ENCODE data around the gene RYR3. TPM values are rescaled to one million over a fixed set of nuclear protein-coding genes. Genes with fewer than 3 reads are reported as not detected.

The RYR3 gene
- total and polyA plus RNA-seq, 2 donors (not counting 1 experiment from before 2014, with no cell fraction given), result not detected

- Mint-ChIP-seq H3K4me1 (no peaks in the 10 kb centered on the region), H3K27me3 (peaks cover 8% of the 10 kb centered on the region), H3K4me3 (no peak overlapping the region), H3K27ac (no peak overlapping the region), H3K9me3 (ENCODE audit: insufficient read depth) (no peaks in the 10 kb centered on the region)
- ChIA-PET CTCF (no interaction called here), POLR2A (no interaction called here)
- DNase-seq (no peak), ATAC-seq (ENCODE audit: low read depth) (no peak)
- intact Hi-C loops (cut with micrococcal nuclease), result no loop called here
- no peaks in the 10 kb centered on the region for H3K4me1 ChIP-seq (ENCODE audit: control insufficient read depth in 2 of 2, insufficient read depth in 2 of 2, low read length in 2 of 2)
- no peaks in the 10 kb centered on the region for H4K20me1 ChIP-seq (ENCODE audit: control insufficient read depth, insufficient read depth, low read length, poor library complexity, severe bottlenecking)
- TF ChIP-seq EZH2 (IDR thresholded peaks at IDR 0.05; ENCODE audit: borderline replicate concordance, insufficient read depth, low read depth, low read length, poor library complexity, severe bottlenecking) (no peak), CTCF (IDR thresholded peaks at IDR 0.05) (no peak)
- H3K4me3 ChIP-seq (ENCODE audit: control extremely low read depth in 1 of 5, extremely low read depth in 1 of 5, insufficient read depth in 1 of 5, low read depth in 2 of 5, low read length in 4 of 5), result no peak overlapping the region
- no peaks in the 10 kb centered on the region for H3K9me3 ChIP-seq (ENCODE audit: control extremely low read depth in 1 of 3, control insufficient read depth in 2 of 3, insufficient read depth in 1 of 3, low read length in 2 of 3)
- no peak overlapping the region for H2AFZ ChIP-seq (ENCODE audit: insufficient read depth, low read depth, low read length, poor library complexity, severe bottlenecking)
- H3K9ac ChIP-seq (ENCODE audit: low read length), result no peak overlapping the region
- H3K79me2 ChIP-seq (ENCODE audit: control insufficient read depth, insufficient read depth, low read length), result no peaks in the 10 kb centered on the region
- no peaks in the 10 kb centered on the region for H3K27me3 ChIP-seq (replicated peaks in 1 of 4; ENCODE audit: control extremely low read depth in 1 of 4, control insufficient read depth in 3 of 4, insufficient read depth in 4 of 4, low read length in 3 of 4)
- H3K36me3 ChIP-seq (replicated peaks in 1 of 2; ENCODE audit: control extremely low read depth in 1 of 2, control insufficient read depth in 1 of 2, extremely low read depth in 1 of 2, insufficient read depth in 2 of 2, low read length in 1 of 2), result no peaks in the 10 kb centered on the region
- H3K27ac ChIP-seq (ENCODE audit: low read length in 2 of 2), result no peak overlapping the region
- 0% methylated on average over 1 of the region's 3 CpGs for WGBS (ENCODE audit: insufficient coverage)
- no peak overlapping the region for H3K4me2 ChIP-seq (replicated peaks; ENCODE audit: low read depth, low read length, poor library complexity, severe bottlenecking)
These were observed 224.4 kb downstream of the RYR3 start for GRCh38 chr15:33535135-33535534.

GRCh38 chr15:33539825-33540573 lies 229.2 kb downstream of the RYR3 start:
- H3K4me3 ChIP-seq (ENCODE audit: control extremely low read depth in 1 of 5, extremely low read depth in 1 of 5, insufficient read depth in 1 of 5, low read depth in 2 of 5, low read length in 4 of 5), result no peak overlapping the region
- POLR2A ChIA-PET, result no interaction called here
- H3K4me2 ChIP-seq (replicated peaks; ENCODE audit: low read depth, low read length, poor library complexity, severe bottlenecking), result no peak overlapping the region
- no peaks in the 10 kb centered on the region for H4K20me1 ChIP-seq (ENCODE audit: control insufficient read depth, insufficient read depth, low read length, poor library complexity, severe bottlenecking)
- H3K79me2 ChIP-seq (ENCODE audit: control insufficient read depth, insufficient read depth, low read length), result no peaks in the 10 kb centered on the region
- CTCF ChIA-PET, result no interaction called here
- intact Hi-C loops (cut with micrococcal nuclease), result no loop called here
- H3K36me3 ChIP-seq (replicated peaks in 1 of 2; ENCODE audit: control extremely low read depth in 1 of 2, control insufficient read depth in 1 of 2, extremely low read depth in 1 of 2, insufficient read depth in 2 of 2, low read length in 1 of 2), result no peaks in the 10 kb centered on the region
- peaks cover 12% of the 10 kb centered on the region for H3K27me3 Mint-ChIP-seq
- no peaks in the 10 kb centered on the region for H3K4me1 ChIP-seq (ENCODE audit: control insufficient read depth in 2 of 2, insufficient read depth in 2 of 2, low read length in 2 of 2)
- DNase-seq, result no peak
- H3K27ac ChIP-seq (ENCODE audit: low read length in 2 of 2), result no peak overlapping the region
- no peak overlapping the region for H2AFZ ChIP-seq (ENCODE audit: insufficient read depth, low read depth, low read length, poor library complexity, severe bottlenecking)
- ATAC-seq (ENCODE audit: low read depth), result no peak
- no peak for TF ChIP-seq EZH2 (IDR thresholded peaks at IDR 0.05; ENCODE audit: borderline replicate concordance, insufficient read depth, low read depth, low read length, poor library complexity, severe bottlenecking)
- no peak for TF ChIP-seq CTCF (IDR thresholded peaks at IDR 0.05)
- H3K4me1 Mint-ChIP-seq, result no peaks in the 10 kb centered on the region
- H3K27ac Mint-ChIP-seq, result no peak overlapping the region
- H3K9ac ChIP-seq (ENCODE audit: low read length), result no peak overlapping the region
- H3K9me3 Mint-ChIP-seq (ENCODE audit: insufficient read depth), result no peaks in the 10 kb centered on the region
- H3K9me3 ChIP-seq (ENCODE audit: control extremely low read depth in 1 of 3, control insufficient read depth in 2 of 3, insufficient read depth in 1 of 3, low read length in 2 of 3), result no peaks in the 10 kb centered on the region
- 73% methylated on average over 6 of the region's 10 CpGs for WGBS (ENCODE audit: insufficient coverage)
- H3K27me3 ChIP-seq (replicated peaks in 1 of 4; ENCODE audit: control extremely low read depth in 1 of 4, control insufficient read depth in 3 of 4, insufficient read depth in 4 of 4, low read length in 3 of 4), result no peaks in the 10 kb centered on the region
- no peak overlapping the region for H3K4me3 Mint-ChIP-seq
